Astrocyte (in vitro differentiated cells and primary cell): ENCODE measurements around the gene ZSCAN10. TPM values are rescaled to one million over a fixed set of nuclear protein-coding genes. Genes with fewer than 3 reads are reported as not detected.
A peak's percentile ranks its signal among the peaks of the same experiment; 100 is the strongest.

Source experiments
- DNase-seq: peaks from one replicate; pipeline ENCODE4 v3.0.0-alpha.2; 2010; ENCODE audit warnings: low read depth
- FAIRE-seq: peaks from 2 replicates; lab custom pipeline; 2011; peaks lifted over from hg19 to GRCh38; lab: Jason Lieb, UNC
- H2AFZ ChIP-seq: 2 replicates; pipeline ENCODE4 v1.6.0; 2012; ENCODE audit warnings: low read depth, low read length, inconsistent platforms
- H3K27ac ChIP-seq: 2 replicates; pipeline ENCODE4 v1.5.1; 2011; ENCODE audit warnings: low read depth, low read length, inconsistent platforms
- H3K27me3 ChIP-seq: 2 replicates; pipeline ENCODE4 v1.6.0; 2011; ENCODE audit warnings: low read length, inconsistent platforms; ENCODE audit not compliant: insufficient read depth
- H3K36me3 ChIP-seq: 2 replicates; pipeline ENCODE4 v1.5.1; 2011; ENCODE audit warnings: low read length, inconsistent platforms; ENCODE audit not compliant: insufficient read depth
- H3K4me1 ChIP-seq: 2 replicates; pipeline ENCODE4 v1.5.1; 2011; ENCODE audit warnings: low read length, inconsistent platforms; ENCODE audit not compliant: insufficient read depth
- H3K4me2 ChIP-seq: 2 replicates; pipeline ENCODE4 v1.6.0; 2012; ENCODE audit warnings: low read length, inconsistent platforms
- H3K4me3 ChIP-seq: 2 replicates; pipeline ENCODE4 v1.5.1; 2011; ENCODE audit warnings: low read depth, mild to moderate bottlenecking, low read length, inconsistent platforms; ENCODE audit not compliant: insufficient read depth
- H3K79me2 ChIP-seq: 2 replicates; pipeline ENCODE4 v1.6.0; 2012; ENCODE audit warnings: mild to moderate bottlenecking, low read length, inconsistent platforms; ENCODE audit not compliant: insufficient read depth
- H3K9ac ChIP-seq: 2 replicates; pipeline ENCODE4 v1.6.0; 2012; ENCODE audit warnings: mild to moderate bottlenecking, low read length, inconsistent platforms
- H3K9me3 ChIP-seq: 2 replicates; pipeline ENCODE4 v1.5.1; 2012; ENCODE audit warnings: low read depth, mild to moderate bottlenecking, low read length, inconsistent platforms; ENCODE audit not compliant: insufficient read depth
- H4K20me1 ChIP-seq: 2 replicates; pipeline ENCODE4 v1.6.0; 2012; ENCODE audit warnings: low read length, inconsistent platforms; ENCODE audit not compliant: insufficient read depth
- H3K27ac Mint-ChIP-seq: one replicate; pipeline ENCODE4 v1.8.0; 2021; ENCODE audit warnings: mild to moderate bottlenecking, mixed read lengths; ENCODE audit not compliant: unreplicated experiment
- H3K27me3 Mint-ChIP-seq: one replicate; pipeline ENCODE4 v1.8.0; 2021; ENCODE audit warnings: low read depth, mixed read lengths; ENCODE audit not compliant: unreplicated experiment
- H3K36me3 Mint-ChIP-seq: one replicate; pipeline ENCODE4 v1.8.0; 2021; ENCODE audit warnings: low read depth, mixed read lengths; ENCODE audit not compliant: unreplicated experiment
- H3K4me1 Mint-ChIP-seq: one replicate; pipeline ENCODE4 v1.8.0; 2021; ENCODE audit warnings: low read depth, mixed read lengths; ENCODE audit not compliant: unreplicated experiment
- H3K4me3 Mint-ChIP-seq: one replicate; pipeline ENCODE4 v1.8.0; 2021; ENCODE audit warnings: mild to moderate bottlenecking, moderate library complexity, mixed read lengths; ENCODE audit not compliant: unreplicated experiment
- H3K9me3 Mint-ChIP-seq: one replicate; pipeline ENCODE4 v1.8.0; 2021; ENCODE audit warnings: mild to moderate bottlenecking, mixed read lengths; ENCODE audit not compliant: unreplicated experiment
- CTCF ChIP-seq: IDR thresholded peaks from 2 replicates; pipeline ENCODE4 v1.5.1; 2011; ENCODE audit warnings: low read depth, mild to moderate bottlenecking, inconsistent platforms, low read length, moderate library complexity; ENCODE audit not compliant: insufficient read depth
- EZH2 ChIP-seq: IDR thresholded peaks from 2 replicates; pipeline ENCODE4 v1.6.1; 2012; ENCODE audit warnings: mild to moderate bottlenecking, low read length, inconsistent platforms; ENCODE audit not compliant: insufficient read depth
- total RNA-seq: library from RNA; stranded (reverse); gene quantifications from 2 replicates; pipeline ENCODE4 v1.2.1, GENCODE V29; 2021

Gene ZSCAN10
- total RNA-seq, 1 donor from 2014 or later: 0.25 TPM

- DNase-seq (no peak), FAIRE-seq (no peak)
- Histone ChIP-seq H4K20me1 (no peaks in the 10 kb centered on the region), H3K9me3 (no peaks in the 10 kb centered on the region), H3K4me1 (no peaks in the 10 kb centered on the region), H3K79me2 (no peaks in the 10 kb centered on the region), H3K4me2 (no peak overlapping the region), H3K27me3 (no peaks in the 10 kb centered on the region), H2AFZ (no peak overlapping the region), H3K36me3 (no peaks in the 10 kb centered on the region), H3K27ac (no peak overlapping the region), H3K9ac (no peak overlapping the region), H3K4me3 (no peak overlapping the region)
- H3K9me3 Mint-ChIP-seq: no peaks in the 10 kb centered on the region
- peak overlapping the region; percentile 36 for H3K4me3 Mint-ChIP-seq
- no peak for TF ChIP-seq CTCF
- no peak for TF ChIP-seq EZH2
- peaks cover 7% of the 10 kb centered on the region for H3K27me3 Mint-ChIP-seq
- H3K27ac Mint-ChIP-seq: no peak overlapping the region
- H3K4me1 Mint-ChIP-seq: peaks cover 9% of the 10 kb centered on the region
- H3K36me3 Mint-ChIP-seq: peaks cover 14% of the 10 kb centered on the region
These were observed 44.1 kb upstream of the ZSCAN10 start for GRCh38 chr16:3143189-3143588.

GRCh38 chr16:3142770-3143169, 43.7 kb upstream of the ZSCAN10 start:
- H3K9me3 Mint-ChIP-seq: no peaks in the 10 kb centered on the region
- peaks cover 7% of the 10 kb centered on the region for H3K27me3 Mint-ChIP-seq
- no peak overlapping the region for H3K27ac Mint-ChIP-seq
- peaks cover 17% of the 10 kb centered on the region for H3K36me3 Mint-ChIP-seq
- no peak for FAIRE-seq
- H3K27me3 ChIP-seq: no peaks in the 10 kb centered on the region
- H3K36me3 ChIP-seq: no peaks in the 10 kb centered on the region
- no peaks in the 10 kb centered on the region for H3K4me1 ChIP-seq
- H3K4me2 ChIP-seq: no peak overlapping the region
- no peak overlapping the region for H3K9ac ChIP-seq
- H4K20me1 ChIP-seq: no peaks in the 10 kb centered on the region
- no peak overlapping the region for H2AFZ ChIP-seq
- no peak overlapping the region for H3K27ac ChIP-seq
- peaks cover 9% of the 10 kb centered on the region for H3K4me1 Mint-ChIP-seq
- TF ChIP-seq EZH2: no peak
- no peak for TF ChIP-seq CTCF
- no peak for DNase-seq
- no peak overlapping the region for H3K4me3 Mint-ChIP-seq
- no peaks in the 10 kb centered on the region for H3K79me2 ChIP-seq
- H3K9me3 ChIP-seq: no peaks in the 10 kb centered on the region
- H3K4me3 ChIP-seq: no peak overlapping the region

GRCh38 chr16:3142327-3142726, 43.2 kb upstream of the ZSCAN10 start:
- no peaks in the 10 kb centered on the region for H3K4me1 ChIP-seq
- H3K36me3 Mint-ChIP-seq: peaks cover 17% of the 10 kb centered on the region
- no peak overlapping the region for H3K4me2 ChIP-seq
- H4K20me1 ChIP-seq: no peaks in the 10 kb centered on the region
- no peak overlapping the region for H3K4me3 ChIP-seq
- no peaks in the 10 kb centered on the region for H3K27me3 ChIP-seq
- no peak overlapping the region for H3K4me3 Mint-ChIP-seq
- no peak for DNase-seq
- peaks cover 7% of the 10 kb centered on the region for H3K27me3 Mint-ChIP-seq
- H3K9me3 ChIP-seq: no peaks in the 10 kb centered on the region
- no peak overlapping the region for H3K27ac Mint-ChIP-seq
- TF ChIP-seq CTCF (no peak), EZH2 (no peak)
- H3K27ac ChIP-seq: no peak overlapping the region
- no peaks in the 10 kb centered on the region for H3K9me3 Mint-ChIP-seq
- H2AFZ ChIP-seq: no peak overlapping the region
- no peak for FAIRE-seq
- H3K9ac ChIP-seq: no peak overlapping the region
- H3K36me3 ChIP-seq: no peaks in the 10 kb centered on the region
- peaks cover 9% of the 10 kb centered on the region for H3K4me1 Mint-ChIP-seq
- no peaks in the 10 kb centered on the region for H3K79me2 ChIP-seq
